Activated CD4-positive, alpha-beta T cell treated with anti-CD3 and anti-CD28 coated beads, Interleukin-2, amount 10 ng/mL, durations not matched to agents 24 days and 14 days (primary cell): ENCODE measurements around the gene ZNF286A. TPM values are rescaled to one million over a fixed set of nuclear protein-coding genes. Genes with fewer than 3 reads are reported as not detected.

Experiments
- total RNA-seq: library from RNA; stranded (reverse); gene quantifications from 2 replicates; pipeline ENCODE4 v1.2.3, GENCODE V29; 2022

Gene ZNF286A
- total RNA-seq, 1 donor from 2014 or later = 25.6 TPM

Other genes starting within 250 kb of the ZNF286A start
- 0.79 and 3.3 TPM in 2 replicates for gene CDRT4, start 232.1 kb upstream of the ZNF286A start, total RNA-seq
- 8.2 TPM in 2 replicates for gene TVP23C, start 136.3 kb upstream of the ZNF286A start, total RNA-seq
- 0.35 and 0.36 TPM in 2 replicates for gene FBXW10B, start 80.0 kb upstream of the ZNF286A start, total RNA-seq
- 15.2 and 15.7 TPM in 2 replicates for gene TRIM16, start 15.4 kb upstream of the ZNF286A start, total RNA-seq
- not detected in 2 replicates for gene TBC1D26, start 32.5 kb downstream of the ZNF286A start, total RNA-seq
- 1.9 and 3.1 TPM in 2 replicates for gene ADORA2B, start 245.4 kb downstream of the ZNF286A start, total RNA-seq